WI38 (cell line): ENCODE measurements around the gene EHBP1.

Experiments
- H3K4me3 ChIP-seq: 2 replicates; pipeline ENCODE4 v1.5.1; 2011; ENCODE audit warnings: low read depth, mild to moderate bottlenecking, control low read depth, low read length
- TF ChIP-seq, protein P1 (sequence below): IDR thresholded peaks from 2 replicates; pipeline ENCODE4 v1.5.1; 2012; ENCODE audit warnings: low read depth, mild to moderate bottlenecking, control low read depth, low read length

The EHBP1 gene

DNA sequence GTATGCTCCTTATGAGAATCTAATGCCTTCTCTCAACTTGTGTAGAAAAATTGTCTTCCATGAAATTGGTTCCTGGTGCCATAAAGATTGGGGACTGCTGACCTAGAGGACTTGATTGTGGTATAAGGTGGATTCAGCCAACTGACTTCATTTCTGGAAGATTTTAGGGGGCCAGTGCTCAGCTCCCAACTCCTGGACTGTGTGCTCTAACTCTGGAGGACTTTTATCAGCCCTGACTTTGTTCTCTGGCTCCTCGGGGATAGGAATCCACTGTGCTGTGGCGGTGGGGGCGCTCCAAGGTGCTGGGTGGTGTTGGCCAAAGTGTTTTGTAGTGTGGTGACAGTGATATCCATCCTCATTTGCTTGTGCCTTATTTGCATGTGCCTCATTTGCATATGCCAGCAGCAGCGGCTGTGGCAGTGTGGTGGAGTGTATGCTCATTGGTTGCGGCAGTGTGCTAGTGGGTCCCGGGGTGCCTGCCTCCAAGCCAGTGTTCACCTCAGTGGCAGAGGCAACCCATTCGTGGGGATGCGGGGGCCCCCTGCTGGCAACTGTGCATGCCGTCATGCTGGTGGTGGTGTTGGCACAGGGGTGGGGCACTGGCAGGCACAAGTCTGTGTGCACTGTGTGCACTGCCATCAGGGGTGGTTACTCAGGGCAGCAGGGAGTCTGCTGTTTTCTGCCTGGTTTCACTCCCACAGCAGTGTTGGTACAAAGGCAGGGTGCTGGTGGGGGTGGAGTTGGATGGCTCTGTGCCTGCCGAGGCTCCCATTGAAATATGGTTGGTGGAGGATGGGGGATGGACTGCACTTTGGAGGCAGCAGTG lies 19.6 kb downstream of the EHBP1 start:
- TF ChIP-seq, protein P1, sequence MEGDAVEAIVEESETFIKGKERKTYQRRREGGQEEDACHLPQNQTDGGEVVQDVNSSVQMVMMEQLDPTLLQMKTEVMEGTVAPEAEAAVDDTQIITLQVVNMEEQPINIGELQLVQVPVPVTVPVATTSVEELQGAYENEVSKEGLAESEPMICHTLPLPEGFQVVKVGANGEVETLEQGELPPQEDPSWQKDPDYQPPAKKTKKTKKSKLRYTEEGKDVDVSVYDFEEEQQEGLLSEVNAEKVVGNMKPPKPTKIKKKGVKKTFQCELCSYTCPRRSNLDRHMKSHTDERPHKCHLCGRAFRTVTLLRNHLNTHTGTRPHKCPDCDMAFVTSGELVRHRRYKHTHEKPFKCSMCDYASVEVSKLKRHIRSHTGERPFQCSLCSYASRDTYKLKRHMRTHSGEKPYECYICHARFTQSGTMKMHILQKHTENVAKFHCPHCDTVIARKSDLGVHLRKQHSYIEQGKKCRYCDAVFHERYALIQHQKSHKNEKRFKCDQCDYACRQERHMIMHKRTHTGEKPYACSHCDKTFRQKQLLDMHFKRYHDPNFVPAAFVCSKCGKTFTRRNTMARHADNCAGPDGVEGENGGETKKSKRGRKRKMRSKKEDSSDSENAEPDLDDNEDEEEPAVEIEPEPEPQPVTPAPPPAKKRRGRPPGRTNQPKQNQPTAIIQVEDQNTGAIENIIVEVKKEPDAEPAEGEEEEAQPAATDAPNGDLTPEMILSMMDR: no peak
- no peak overlapping the region for H3K4me3 ChIP-seq

DNA sequence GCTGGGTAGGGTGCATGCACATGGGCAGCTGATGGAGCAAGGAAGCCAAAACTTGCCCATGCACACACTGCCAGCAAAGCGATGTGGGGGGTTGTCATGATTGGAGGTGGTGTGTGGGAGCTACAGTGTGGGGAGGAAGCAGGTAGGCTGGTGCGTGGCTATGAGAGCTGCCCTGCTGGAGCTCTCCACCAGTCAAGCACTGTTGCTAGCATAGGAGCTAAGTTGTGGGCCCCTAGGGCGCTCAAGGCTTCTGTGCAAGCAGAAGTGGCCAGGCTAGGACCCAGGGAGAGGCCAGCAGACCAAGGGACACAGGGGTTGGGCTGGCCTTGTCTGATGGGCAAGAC lies 20.2 kb downstream of the EHBP1 start:
- TF ChIP-seq, protein P1: no peak

DNA sequence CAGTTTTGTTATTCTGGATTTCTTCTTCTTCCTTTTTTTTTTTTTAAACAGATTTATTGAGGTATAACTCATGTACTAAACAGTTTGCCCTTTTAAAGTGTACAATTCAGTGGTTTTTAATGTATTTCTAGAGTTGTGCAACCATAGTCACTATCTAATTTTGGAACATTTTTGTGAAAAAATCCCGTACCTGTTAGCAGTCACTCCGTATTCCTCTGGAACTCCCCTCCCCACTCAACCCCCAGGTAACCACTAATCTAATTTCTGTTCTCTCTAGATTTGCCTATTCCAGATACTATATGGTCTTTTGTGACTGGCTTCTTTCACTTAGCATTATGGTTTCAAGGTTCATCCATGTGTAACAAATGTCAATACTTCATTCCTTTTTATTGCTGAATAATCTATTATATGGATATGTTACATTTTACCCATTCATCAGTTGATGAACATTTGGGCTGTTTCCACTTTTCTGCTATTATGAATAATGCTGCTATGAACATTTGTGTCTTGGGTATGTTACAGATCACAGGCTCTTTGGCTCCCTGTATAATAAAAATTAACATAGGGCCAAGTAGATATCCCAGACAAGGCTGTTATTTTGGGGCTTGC lies 21.9 kb downstream of the EHBP1 start:
- TF ChIP-seq, protein P1: no peak
- no peak overlapping the region for H3K4me3 ChIP-seq

More for the DNA sequence above, 20.2 kb downstream of the EHBP1 start:
- H3K4me3 ChIP-seq: no peak overlapping the region

DNA sequence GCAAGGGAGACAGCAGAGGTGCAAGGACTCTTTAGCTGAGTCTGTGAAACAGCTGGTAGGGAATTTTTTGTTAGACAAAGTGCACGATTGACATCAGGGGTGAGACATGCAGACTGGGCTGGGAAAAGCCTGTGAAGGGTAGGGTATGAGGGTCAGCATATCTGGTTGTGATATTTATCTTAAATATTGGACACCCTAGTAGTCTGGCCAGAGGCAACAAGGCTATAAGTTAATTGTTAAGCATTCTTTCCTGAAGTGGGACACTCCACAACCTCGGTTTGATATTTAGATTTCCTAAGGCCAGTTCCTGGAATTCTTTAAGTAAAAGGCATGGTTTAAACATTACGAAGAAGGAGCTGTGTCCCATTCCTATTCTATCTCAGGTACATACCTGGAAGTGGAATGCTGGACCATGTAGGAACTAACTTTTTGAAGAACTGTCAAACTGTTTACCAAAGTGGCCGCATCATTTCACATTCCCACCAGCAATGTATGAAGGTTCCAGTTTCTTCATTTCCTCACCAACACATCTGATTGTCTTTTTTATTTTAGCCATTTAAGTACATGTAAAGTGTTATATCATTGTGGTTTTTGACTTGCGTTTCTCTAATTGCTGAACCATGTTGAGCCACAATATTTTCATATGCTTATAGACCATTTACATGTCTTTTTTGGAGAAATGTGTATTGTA lies 22.5 kb downstream of the EHBP1 start:
- TF ChIP-seq, protein P1: no peak

DNA sequence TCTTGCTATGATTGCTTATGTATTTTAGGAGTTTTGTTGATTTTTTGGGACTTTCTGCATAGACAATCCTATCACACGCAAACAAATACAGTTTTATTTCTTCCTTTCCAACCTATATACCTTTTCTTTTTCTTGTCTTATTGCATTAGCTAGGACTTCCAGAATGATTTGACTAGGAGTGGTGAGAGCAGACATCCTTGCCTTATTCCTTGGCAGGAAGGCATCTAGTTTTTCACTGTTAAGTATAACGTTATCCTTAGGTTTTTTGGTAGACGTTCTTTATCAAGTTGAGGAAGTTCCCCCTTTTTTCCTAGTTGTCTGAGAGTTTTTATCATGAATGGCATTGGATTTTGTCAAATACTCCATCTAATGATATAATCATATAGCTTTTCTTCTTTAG lies 25.8 kb downstream of the EHBP1 start:
- TF ChIP-seq, protein P1: no peak
- no peak overlapping the region for H3K4me3 ChIP-seq

More for the DNA sequence above, 22.5 kb downstream of the EHBP1 start:
- no peak overlapping the region for H3K4me3 ChIP-seq

DNA sequence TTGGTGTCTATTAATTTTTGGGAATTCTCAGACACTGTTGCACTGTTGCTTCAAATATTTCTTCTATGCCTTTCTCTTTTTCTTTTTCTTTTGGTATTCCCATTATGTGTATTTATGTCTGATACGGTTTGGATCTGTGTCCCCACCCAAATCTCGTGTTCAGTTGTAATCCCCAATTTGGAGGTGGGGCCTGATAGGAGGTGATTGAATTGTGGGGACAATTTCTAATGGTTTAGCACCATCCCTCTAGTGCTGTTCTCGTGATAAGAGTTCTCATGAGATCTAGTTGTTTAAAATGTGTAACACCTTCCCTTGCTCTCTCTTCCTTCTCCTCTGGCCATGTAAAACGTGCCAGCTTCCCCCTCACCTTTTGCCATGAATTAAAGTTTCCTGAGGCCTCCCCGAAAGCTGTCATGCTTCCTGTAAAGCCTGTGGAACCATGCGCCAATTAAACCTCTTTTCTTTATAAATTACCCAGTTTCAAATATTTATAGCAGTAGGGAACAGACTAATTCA lies 26.8 kb downstream of the EHBP1 start:
- TF ChIP-seq, protein P1: no peak

More for the DNA sequence above, 26.8 kb downstream of the EHBP1 start:
- no peak overlapping the region for H3K4me3 ChIP-seq
